ENCODE data around the gene OR4E1.
"Not testable (repeated sequence)": the region's sequence is repeated elsewhere in the genome, so short reads cannot be mapped to it uniquely, and the experiment has no call there.

The OR4E1 gene, protein sequence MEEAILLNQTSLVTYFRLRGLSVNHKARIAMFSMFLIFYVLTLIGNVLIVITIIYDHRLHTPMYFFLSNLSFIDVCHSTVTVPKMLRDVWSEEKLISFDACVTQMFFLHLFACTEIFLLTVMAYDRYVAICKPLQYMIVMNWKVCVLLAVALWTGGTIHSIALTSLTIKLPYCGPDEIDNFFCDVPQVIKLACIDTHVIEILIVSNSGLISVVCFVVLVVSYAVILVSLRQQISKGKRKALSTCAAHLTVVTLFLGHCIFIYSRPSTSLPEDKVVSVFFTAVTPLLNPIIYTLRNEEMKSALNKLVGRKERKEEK

DNA sequence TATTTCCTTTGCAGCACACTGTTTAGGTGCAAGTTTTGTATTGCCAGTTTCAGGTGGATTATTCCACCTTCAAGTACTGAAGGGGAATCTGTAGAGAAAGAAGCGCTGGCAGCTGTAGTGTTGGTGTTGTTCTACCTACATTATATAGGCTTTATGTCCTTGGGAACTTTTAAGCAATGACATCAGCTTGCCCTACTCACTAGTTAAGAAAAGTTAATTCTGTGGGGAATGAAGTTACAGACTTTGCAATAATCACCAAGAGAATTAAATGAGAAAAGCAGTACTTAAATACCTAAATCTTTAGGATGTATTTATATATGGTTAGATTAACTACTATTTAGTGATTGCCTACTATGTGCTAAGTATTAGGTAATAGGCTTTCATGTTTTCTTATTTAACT, at the start of gene OR4E1:
Gene OR4E1, minus strand, starts transcription at position 101 of the 400 bp plus-strand sequence. CDS start 2,883 bp downstream, outside the sequence.
- no peak for DNase-seq

DNA sequence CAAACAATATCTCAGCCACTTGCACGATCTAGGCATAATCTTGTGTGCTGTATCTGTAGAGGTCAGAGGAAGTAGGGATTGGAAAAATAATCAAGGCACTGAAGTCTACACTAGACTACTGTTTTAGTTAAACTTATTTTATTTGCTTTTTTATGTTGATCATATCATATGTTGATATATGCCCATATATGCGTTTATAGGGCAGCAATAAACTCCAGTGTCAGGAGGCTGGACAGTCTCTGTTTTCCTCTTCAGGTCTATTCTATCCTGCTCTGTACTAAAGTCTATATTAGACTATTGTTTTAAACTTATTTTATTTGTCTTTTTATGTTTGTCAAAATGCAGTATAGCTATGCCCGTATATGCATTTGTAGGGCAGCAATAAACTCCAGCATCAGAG, 47.9 kb upstream of the OR4E1 start:
- no peak for DNase-seq

GRCh38 chr14:21719841-21720240, 46.2 kb upstream of the OR4E1 start:
- DNase-seq: no peak

GRCh38 chr14:21714318-21714929, 40.8 kb upstream of the OR4E1 start:
- no peak for DNase-seq

- no peak for DNase-seq
These were observed 38.4 kb upstream of the OR4E1 start for GRCh38 chr14:21712036-21712435.

- no peak for DNase-seq
These were observed 37.8 kb upstream of the OR4E1 start for GRCh38 chr14:21711360-21711961.

GRCh38 chr14:21704338-21704737, 30.7 kb upstream of the OR4E1 start:
- DNase-seq: no peak

GRCh38 chr14:21703357-21704326, 30.0 kb upstream of the OR4E1 start:
- no peak for DNase-seq

GRCh38 chr14:21702316-21702715, 28.7 kb upstream of the OR4E1 start:
- no peak for DNase-seq

DNA sequence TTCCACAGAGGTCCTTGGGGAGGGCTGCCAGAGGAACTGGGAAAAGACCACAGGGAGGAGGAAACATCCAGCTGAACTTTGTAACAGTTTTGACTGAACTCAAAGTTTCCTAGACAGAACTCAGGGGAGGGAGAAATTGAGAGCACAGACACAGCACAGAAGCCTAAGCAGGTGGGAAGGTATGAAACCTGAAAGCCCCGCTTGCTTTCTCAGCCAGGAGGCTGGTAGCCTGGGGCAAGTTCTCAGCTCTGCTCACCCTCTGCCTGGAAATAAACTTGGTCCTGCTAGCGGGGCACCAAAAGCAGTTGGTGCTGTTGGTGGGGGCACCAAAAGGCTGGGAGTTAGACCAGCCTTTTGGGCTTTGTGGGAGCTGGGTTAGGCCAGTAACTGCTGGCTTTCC, 25.9 kb upstream of the OR4E1 start:
- DNase-seq: no peak

DNA sequence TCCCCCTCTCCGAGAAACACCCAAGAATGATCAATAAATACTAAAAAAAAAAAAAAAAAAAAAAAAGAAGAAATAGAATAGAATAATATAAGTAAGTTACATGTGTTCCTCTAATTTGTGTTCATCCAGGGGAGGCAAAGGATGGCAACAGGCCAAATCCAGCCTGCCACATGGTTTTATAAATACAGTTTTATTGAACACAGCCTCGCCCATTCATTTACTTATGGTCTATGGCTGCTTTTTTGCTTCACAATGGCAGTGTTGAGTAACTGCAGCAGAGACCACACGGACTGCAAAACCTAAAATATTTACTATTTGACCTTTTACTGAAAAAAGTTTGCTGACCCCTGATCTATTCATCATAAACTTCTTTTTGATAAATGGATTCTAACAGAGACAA, 24.9 kb upstream of the OR4E1 start:
- DNase-seq: not testable (repeated sequence)

GRCh38 chr14:21697662-21698061, 24.0 kb upstream of the OR4E1 start:
- DNase-seq: not testable (repeated sequence)

- DNase-seq: no peak
These were observed 20.8 kb upstream of the OR4E1 start for GRCh38 chr14:21694425-21694824.

- no peak for DNase-seq
These were observed 12.8 kb upstream of the OR4E1 start for GRCh38 chr14:21686468-21686867.

- no peak for DNase-seq
These were observed 6.5 kb upstream of the OR4E1 start for GRCh38 chr14:21680072-21680471.

DNA sequence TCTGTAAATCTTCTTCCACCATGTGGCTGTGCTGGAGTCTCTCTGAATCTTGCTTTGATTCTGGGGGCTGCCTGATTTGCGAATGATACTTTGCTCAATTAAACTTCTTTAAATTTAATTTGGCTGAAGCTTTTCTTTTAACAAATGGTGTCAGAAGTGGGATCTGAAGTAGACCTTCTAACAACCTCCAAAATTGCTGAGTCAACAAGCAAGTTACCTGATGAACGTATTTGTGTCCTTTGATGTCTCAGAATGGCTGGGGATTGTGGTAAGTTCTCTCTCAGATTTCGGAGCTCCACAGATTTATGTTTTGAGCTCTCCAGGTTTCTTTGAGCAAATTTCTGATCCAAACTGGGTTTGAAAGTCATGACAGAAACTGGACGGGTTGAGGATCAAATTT, 1.9 kb upstream of the OR4E1 start:
- DNase-seq: no peak

DNA sequence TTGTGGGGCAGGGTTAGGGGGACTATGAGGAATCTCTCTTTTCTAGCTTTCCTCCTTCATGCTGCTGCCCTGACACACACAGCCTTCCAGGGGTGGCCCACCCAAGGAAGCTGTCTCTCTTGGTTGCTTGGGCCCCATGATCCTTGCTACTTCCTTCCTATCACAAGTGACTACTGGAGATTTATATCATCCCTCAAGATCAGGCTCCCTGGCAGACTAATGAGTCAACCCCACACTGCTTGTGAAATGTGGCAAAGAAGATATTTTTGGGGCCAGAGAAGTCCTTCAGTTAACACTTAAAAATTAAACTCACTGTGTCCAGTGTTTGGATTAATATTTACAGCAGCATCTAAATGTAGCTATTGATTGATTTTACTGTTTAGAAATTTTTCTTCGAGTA, 1.5 kb downstream of the OR4E1 start:
- no peak for DNase-seq

DNA sequence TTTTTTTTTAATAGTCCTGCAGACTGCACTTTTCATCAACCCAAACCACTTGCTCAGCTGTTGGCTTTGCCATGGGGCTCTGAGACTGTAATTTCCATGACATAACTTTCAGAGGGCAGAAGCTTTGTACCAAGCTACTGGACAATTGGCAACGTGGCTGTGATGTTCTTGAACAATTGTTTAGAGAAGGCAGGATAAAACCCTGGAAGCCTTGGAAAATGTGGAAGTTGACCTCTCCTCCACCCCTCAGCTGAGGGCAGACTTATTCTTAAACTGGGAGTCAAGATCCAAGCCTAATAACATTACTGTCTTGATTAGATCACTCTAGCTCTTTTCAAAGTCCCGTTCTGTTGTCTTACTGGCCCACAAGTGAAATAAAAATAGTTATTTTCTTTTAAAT, 2.2 kb downstream of the OR4E1 start:
- no peak for DNase-seq

DNA sequence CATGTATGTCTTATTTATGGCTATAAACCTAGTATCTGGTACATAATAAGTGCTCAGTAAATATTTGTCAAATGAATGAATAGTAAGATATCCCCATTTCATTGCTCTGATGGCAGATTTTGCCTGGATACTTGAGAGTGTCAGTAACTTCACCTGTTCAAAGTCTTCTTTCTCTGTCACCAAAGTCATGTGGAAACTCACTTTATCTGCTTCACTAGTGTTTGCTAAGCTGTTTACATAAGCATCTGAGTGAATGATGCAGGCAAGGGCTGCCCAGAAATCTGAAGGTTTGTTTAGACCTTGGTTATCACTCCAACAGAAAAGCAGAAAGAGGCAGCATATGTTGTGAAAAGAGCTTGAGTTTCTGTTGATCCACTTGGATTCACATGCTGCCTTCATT, 4.3 kb downstream of the OR4E1 start:
- no peak for DNase-seq

GRCh38 chr14:21668377-21668776, 5.2 kb downstream of the OR4E1 start:
- DNase-seq: no peak

GRCh38 chr14:21656980-21657379, 16.6 kb downstream of the OR4E1 start:
- no peak for DNase-seq

GRCh38 chr14:21654215-21654614, 19.4 kb downstream of the OR4E1 start:
- no peak for DNase-seq

GRCh38 chr14:21653331-21653885, 20.2 kb downstream of the OR4E1 start, which contains the start of gene OR4E2:
TSS of gene OR4E2 (plus strand) at chr14:21653835. CDS start at chr14:21665083, 11,248 bp downstream.
- DNase-seq: no peak
